GM12892 (cell line): ENCODE measurements around the gene ADAMTSL2.

Experiments
- POLR2A ChIP-seq: IDR thresholded peaks from 2 replicates; pipeline ENCODE4 v1.6.1; 2011; ENCODE audit warnings: low read depth, low read length, control low read depth
- TAF1 ChIP-seq: IDR thresholded peaks from 2 replicates; pipeline ENCODE4 v1.6.1; 2011; ENCODE audit warnings: low read depth, mild to moderate bottlenecking, control low read depth, low read length, borderline replicate concordance

- TF ChIP-seq POLR2A (no peak), TAF1 (no peak)
Measured at GRCh38 chr9:133614678-133615077, 80.2 kb downstream of the ADAMTSL2 start.
